Activated CD4-positive, alpha-beta T cell treated with anti-CD3 and anti-CD28 coated beads, Interleukin-2, amount 10 ng/mL, durations not matched to agents 24 days and 14 days (primary cell): ENCODE data around the gene ANKRD11. TPM values are rescaled to one million over a fixed set of nuclear protein-coding genes. Genes with fewer than 3 reads are reported as not detected.

ENCODE experiments used
- DNase-seq: peaks from one replicate; pipeline ENCODE4 v3.0.0; 2022
- H3K27ac Mint-ChIP-seq: one replicate; pipeline ENCODE4 v1.8.0; 2022; ENCODE audit warnings: mild to moderate bottlenecking, mixed read lengths
- H3K27me3 Mint-ChIP-seq: one replicate; pipeline ENCODE4 v1.8.0; 2022; ENCODE audit warnings: mixed read lengths
- H3K36me3 Mint-ChIP-seq: one replicate; pipeline ENCODE4 v1.8.0; 2022; ENCODE audit warnings: low read depth, mild to moderate bottlenecking, mixed read lengths
- H3K4me1 Mint-ChIP-seq: one replicate; pipeline ENCODE4 v1.8.0; 2021; ENCODE audit warnings: mixed read lengths
- H3K4me3 Mint-ChIP-seq: one replicate; pipeline ENCODE4 v1.8.0; 2022; ENCODE audit warnings: mild to moderate bottlenecking, moderate library complexity, mixed read lengths
- H3K9me3 Mint-ChIP-seq: one replicate; pipeline ENCODE4 v1.8.0; 2021; ENCODE audit warnings: mixed read lengths
- intact Hi-C: fragments of 100-400 bp; cut with micrococcal nuclease; formaldehyde crosslinking; loops from one replicate; pipeline ENCODE4 v1.15.1; 2023
- total RNA-seq: library from RNA; stranded (reverse); gene quantifications from 2 replicates; pipeline ENCODE4 v1.2.3, GENCODE V29; 2022

The ANKRD11 gene
- total RNA-seq, 1 donor from 2014 or later, result 152 TPM

DNA sequence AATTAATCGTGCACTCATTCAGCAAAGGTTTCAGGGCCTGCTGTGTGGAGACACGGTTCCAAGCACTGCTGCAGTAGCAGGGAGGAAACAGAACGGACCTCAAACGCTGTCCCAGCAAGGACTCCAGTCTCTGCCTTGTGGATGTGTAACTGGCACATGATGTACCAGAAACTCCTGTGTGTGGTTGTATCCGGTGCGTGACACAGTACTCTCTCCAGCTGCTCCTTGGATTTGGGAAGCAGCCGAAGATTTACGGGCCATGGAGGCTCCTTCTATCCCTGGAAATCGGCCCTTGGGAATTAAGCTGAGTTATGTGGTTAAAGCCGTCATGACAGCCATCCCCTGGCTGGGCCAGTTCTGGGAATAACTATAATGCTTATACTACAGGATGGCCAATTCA, 8.5 kb upstream of the ANKRD11 start:
- Mint-ChIP-seq H3K27ac (no peak overlapping the region), H3K9me3 (no peaks in the 10 kb centered on the region), H3K4me1 (peaks cover under 1% of the 10 kb centered on the region), H3K36me3 (no peaks in the 10 kb centered on the region), H3K27me3 (no peaks in the 10 kb centered on the region), H3K4me3 (no peak overlapping the region)
- DNase-seq, result no peak
- intact Hi-C loops, result no loop called here

DNA sequence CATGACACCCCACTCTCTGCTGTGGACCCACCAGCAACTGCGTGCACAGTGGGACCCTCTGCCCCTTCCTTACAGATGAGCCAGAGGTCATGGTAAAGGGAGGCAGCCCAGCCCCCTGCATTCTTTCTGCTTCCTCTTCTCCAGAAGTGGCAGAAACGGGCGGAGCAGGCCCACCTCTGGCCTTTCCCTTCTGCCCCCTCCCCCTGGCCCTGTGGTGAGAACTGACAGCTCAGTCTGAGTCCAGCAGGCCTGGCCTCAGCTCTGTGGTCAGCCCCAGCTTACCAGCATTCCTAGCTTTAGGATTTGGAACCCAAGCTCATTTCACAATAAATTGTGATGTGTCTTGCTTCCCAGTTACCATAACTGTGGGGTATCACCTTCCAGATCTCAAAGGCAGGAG, 4.8 kb upstream of the ANKRD11 start:
- H3K27ac Mint-ChIP-seq, result no peak overlapping the region
- DNase-seq, result no peak
- no peaks in the 10 kb centered on the region for H3K9me3 Mint-ChIP-seq
- H3K4me1 Mint-ChIP-seq, result peaks cover 16% of the 10 kb centered on the region
- intact Hi-C loops, result no loop called here
- H3K27me3 Mint-ChIP-seq, result no peaks in the 10 kb centered on the region
- H3K4me3 Mint-ChIP-seq, result no peak overlapping the region
- no peaks in the 10 kb centered on the region for H3K36me3 Mint-ChIP-seq

DNA sequence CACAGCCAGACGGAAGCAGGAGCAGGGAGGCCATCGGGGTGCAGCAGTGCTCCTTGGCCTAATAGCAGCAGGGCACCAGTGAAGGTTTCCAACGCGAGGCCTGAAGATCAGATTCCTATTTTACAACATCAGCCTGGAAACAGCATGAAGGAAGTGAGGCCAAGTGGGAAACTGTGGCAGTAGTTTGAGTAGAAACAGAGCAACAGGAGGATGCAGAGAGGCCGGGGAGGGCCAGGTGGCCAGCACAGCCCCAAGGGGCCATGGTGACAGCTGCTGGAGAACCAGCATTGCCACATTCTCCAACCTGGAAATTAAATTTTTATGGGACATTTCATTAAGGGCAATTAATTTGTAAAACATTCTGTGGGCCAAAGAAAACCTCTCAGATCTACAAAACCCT, 3.4 kb upstream of the ANKRD11 start:
- Mint-ChIP-seq H3K27ac (no peak overlapping the region), H3K4me3 (no peak overlapping the region), H3K9me3 (no peaks in the 10 kb centered on the region), H3K36me3 (peaks cover 3% of the 10 kb centered on the region), H3K4me1 (peaks cover 21% of the 10 kb centered on the region), H3K27me3 (no peaks in the 10 kb centered on the region)
- intact Hi-C loops, result no loop called here
- no peak for DNase-seq

DNA sequence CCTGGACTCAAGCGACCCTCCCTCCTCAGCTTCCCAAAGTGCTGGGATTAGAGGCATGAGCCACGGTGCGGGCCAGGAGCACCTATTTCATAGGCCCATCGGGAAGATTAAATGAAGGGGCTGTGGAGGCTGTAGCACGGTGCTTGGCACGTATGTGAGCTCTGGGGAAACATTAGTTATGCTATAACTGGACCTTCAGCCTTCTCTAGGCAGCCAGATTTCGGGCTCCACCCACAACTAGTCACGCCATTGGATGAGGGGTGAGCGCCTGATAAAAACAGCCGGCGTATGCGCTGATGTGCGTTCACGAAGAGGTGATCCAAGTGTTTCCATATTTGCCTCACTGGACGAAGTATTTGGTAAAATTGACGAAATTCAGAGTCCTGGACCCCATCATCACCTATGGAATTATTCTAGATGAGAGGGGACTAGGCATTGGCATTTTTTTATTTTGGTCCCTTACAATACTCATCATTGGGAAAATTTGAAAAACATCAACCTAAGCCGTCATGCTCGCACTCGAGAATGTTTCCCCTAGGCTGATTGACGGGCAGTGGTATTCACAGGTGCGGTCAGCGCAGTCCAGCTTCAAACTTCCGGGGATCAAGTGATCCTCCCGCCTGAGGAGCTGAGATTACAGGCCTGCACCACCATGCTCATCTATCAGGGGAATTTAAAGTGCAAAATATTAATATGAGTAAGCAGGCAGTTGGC, 1.8 kb upstream of the ANKRD11 start:
- peaks cover 28% of the 10 kb centered on the region for H3K4me1 Mint-ChIP-seq
- H3K9me3 Mint-ChIP-seq, result no peaks in the 10 kb centered on the region
- no peaks in the 10 kb centered on the region for H3K27me3 Mint-ChIP-seq
- peak overlapping the region; percentile 96 for H3K27ac Mint-ChIP-seq
- peak overlapping the region; percentile 94 for H3K4me3 Mint-ChIP-seq
- DNase-seq, result no peak
- peaks cover 7% of the 10 kb centered on the region for H3K36me3 Mint-ChIP-seq
- intact Hi-C loops, result no loop called here

DNA sequence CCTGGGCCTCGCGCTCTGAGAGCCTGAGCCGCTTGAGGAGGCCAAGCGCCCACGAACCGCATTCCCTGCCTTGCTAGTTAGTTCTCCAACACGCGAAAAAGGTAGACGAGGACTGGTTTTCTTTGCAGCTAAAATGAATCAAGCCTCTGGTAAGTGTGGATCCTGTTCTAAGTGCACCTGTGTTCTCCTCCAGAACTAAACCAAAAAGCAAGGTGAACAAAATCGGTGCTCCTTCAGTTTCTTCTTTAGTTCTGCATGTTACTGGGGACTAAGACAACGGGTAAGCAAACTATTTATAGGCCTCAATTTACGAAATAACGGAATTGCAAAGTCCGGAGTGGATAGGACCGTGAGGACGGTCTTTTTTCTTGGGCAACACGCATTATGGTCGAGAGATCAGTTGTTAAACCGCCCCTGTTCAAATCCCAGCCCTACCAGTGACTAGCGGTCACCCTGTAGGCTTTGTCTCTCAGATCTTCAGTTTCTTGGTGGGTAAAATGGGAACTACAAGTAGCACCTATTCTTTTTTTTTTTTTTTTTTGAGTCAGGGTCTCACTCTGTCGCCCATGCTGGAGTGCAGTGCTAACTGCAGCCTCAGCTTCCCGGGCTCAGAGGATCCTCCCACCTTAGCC, 993 bp upstream of the ANKRD11 start:
- peak; percentile 67 for DNase-seq
- Mint-ChIP-seq H3K4me3 (peak overlapping the region; percentile 94), H3K27me3 (no peaks in the 10 kb centered on the region), H3K36me3 (peaks cover 10% of the 10 kb centered on the region), H3K9me3 (no peaks in the 10 kb centered on the region), H3K27ac (peak overlapping the region; percentile 96), H3K4me1 (peaks cover 33% of the 10 kb centered on the region)
- intact Hi-C loops, result no loop called here

DNA sequence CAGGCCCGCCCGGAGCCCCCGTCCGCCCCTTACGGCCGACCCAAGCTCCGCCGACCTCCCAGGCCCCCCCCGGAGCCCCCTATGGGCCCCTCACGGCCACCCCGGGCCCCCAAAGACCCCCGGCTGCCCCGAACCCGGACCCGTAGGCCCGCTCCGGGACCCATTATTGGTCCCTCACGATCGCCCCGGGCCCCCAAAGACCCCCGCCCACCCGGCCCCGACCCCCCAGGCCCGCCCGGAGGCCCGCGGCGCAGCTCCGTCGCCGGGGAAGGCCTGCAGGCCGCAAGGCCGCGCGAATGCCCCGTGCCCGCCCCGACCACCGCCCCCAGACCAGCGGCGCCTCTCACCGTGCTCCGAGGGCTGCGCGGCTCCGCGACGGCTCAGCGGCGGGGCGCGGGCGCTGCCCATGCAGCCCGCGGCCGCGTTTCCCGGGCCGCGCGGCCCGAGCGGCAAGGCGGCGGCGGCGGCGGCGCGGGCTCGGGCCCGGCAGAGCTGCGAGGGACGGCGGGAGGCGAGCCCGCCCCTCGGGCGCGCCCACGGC, 393 bp downstream of the ANKRD11 start:
- Mint-ChIP-seq H3K4me1 (peaks cover 46% of the 10 kb centered on the region), H3K27me3 (no peaks in the 10 kb centered on the region), H3K4me3 (no peak overlapping the region), H3K36me3 (peaks cover 10% of the 10 kb centered on the region), H3K9me3 (no peaks in the 10 kb centered on the region), H3K27ac (no peak overlapping the region)
- no peak for DNase-seq
- intact Hi-C loops, result loop anchor here (1.0 to 5.0 kb wide), 6 partner anchors 18 to 249 kb away; partner anchors contain the start of genes RPL13 and SPG7

DNA sequence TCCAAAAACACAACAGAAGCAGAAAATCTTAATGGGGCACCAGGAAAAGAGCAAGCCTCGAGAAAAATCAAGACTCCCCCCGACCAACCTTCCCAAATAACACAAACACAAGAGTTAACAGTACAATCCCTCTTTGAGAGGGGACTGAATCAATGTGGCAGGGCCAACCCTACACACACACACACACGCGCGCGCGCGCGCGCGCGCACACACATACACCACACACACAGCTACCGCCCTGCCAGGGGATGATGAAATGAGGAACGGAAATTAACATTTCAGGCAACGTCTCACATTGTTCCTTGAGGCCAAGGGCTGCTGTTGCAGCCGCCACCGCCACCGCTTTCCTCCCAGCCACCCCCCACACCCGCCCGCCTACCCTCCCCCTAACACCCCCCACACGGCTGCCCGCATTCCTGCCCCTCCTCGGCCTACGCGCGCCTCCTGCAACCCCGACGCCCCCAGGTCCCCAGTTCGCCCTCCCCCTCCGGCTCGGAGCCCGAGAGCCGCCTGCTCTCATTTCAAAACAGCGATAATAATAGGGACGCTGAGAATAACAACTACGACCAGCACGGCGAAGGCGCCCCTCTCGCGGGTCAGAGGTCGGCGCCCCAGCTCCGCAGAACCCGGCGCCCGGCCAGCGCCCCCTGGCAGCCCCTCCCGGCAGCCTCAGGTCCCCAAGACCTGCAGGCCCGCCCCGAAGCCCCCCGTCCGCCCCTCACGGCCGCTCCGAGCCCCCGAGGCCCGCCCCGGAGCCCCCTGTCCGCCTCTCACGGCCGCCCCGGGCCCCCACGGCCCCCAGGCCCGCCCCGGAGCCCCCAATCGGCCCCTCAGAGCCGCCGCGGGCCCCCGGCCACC, 1.1 kb downstream of the ANKRD11 start:
- intact Hi-C loops, result loop anchor here (2.0 to 5.0 kb wide), 2 partner anchors 66 to 157 kb away; no protein-coding TSS in a partner anchor
- peak; percentile 94 for DNase-seq
- H3K9me3 Mint-ChIP-seq, result no peaks in the 10 kb centered on the region
- peaks cover 10% of the 10 kb centered on the region for H3K36me3 Mint-ChIP-seq
- peak overlapping the region; percentile 86 for H3K27ac Mint-ChIP-seq
- peak overlapping the region; percentile 88 for H3K4me3 Mint-ChIP-seq
- peaks cover 53% of the 10 kb centered on the region for H3K4me1 Mint-ChIP-seq
- H3K27me3 Mint-ChIP-seq, result no peaks in the 10 kb centered on the region

DNA sequence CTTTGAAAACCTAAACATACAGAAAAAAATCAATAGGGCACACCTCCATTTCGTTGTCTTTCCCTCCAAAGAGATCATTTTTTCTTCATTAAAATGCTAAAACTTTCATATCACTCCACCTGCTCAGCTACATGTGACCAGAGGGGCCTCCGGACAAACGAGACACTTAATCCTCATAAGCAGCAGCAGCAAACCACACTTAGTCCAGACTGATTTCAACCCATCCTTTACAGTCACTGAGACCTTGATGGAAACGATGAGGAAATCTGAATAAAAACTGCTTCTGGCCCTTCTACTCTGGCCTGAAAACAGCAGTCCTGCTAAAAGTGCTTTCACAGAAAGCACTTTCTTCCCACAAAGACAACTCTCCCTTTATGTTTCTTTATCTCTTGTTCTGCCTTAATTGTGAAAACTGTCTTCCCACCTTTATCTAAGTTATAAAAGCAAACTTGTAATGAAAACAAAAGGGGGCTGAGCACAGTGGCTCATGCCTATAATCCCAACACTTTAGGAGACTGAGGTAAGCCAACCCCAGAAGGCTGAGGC, 4.6 kb downstream of the ANKRD11 start:
- DNase-seq, result no peak
- H3K27me3 Mint-ChIP-seq, result no peaks in the 10 kb centered on the region
- intact Hi-C loops, result loop anchor here (2.0 to 5.0 kb wide), 3 partner anchors 45 to 153 kb away; no protein-coding TSS in a partner anchor
- peaks cover 67% of the 10 kb centered on the region for H3K4me1 Mint-ChIP-seq
- H3K9me3 Mint-ChIP-seq, result no peaks in the 10 kb centered on the region
- H3K27ac Mint-ChIP-seq, result peak overlapping the region; percentile 90
- H3K4me3 Mint-ChIP-seq, result peak overlapping the region; percentile 78
- H3K36me3 Mint-ChIP-seq, result peaks cover 31% of the 10 kb centered on the region

DNA sequence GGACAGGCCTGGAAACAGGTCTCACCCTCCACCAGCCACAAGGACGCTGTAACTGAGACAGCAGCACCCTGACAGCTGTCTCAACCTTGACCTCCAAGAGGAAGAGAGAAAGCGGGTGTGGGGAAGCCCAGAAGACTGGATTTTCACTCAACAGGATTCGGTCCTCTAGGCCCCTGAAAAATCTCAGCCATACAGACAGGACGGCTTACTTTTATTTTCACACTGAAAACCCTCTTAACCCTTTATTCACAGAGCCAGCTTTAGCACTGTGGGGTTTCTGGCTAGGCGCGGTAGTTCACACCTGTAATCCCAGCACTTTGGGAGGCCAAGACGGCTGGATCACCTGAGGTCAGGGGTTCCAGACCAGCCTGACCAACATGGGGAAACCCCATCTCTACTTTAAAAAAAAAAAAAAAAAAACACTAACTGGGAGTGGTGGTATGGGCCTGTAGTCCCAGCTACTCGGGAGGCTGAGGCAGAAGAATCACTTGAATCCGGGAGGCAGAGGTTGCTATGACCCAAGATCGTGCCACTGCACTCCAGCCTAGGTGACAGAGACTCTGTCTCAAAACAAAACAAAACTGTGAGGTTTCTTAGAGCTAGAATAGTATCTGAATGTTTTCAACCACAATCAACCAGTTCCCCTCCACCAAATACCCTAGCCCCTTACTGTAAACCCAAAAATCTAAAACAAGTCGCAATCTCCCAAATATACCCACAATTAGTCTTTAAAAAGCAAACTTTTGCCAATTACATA, 5.3 kb downstream of the ANKRD11 start:
- Mint-ChIP-seq H3K9me3 (no peaks in the 10 kb centered on the region), H3K36me3 (peaks cover 34% of the 10 kb centered on the region), H3K4me1 (peaks cover 71% of the 10 kb centered on the region), H3K4me3 (peak overlapping the region; percentile 78), H3K27ac (peak overlapping the region; percentile 90), H3K27me3 (no peaks in the 10 kb centered on the region)
- intact Hi-C loops, result loop anchor here (2.0 to 5.0 kb wide), 3 partner anchors 44 to 153 kb away; no protein-coding TSS in a partner anchor
- peak; percentile 78 for DNase-seq

DNA sequence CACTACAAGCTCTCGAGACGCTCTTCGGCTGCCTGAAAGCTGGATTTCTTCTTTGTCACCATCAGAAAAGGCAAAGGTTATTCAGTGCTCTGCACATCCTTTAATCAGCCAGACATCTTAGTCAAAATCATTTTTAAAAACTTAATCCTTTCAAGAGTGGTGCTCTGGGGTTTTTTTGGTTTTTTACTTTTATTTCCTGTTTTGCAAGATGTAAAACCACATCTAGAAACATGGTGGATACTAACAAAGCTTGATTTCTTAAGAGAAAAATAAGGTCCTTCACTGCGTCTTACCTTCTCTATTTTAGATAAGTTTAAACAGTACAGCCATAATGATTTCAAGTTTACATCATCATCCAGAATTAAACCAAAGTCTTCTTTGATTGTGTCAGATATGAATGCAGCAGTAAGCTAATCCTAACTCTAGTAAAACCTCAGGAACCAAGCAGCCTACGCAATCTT, 6.3 kb downstream of the ANKRD11 start:
- Mint-ChIP-seq H3K4me3 (peak overlapping the region; percentile 78), H3K9me3 (no peaks in the 10 kb centered on the region), H3K27ac (peak overlapping the region; percentile 90), H3K4me1 (peaks cover 72% of the 10 kb centered on the region), H3K36me3 (peaks cover 33% of the 10 kb centered on the region), H3K27me3 (no peaks in the 10 kb centered on the region)
- intact Hi-C loops, result loop anchor here (2.0 kb wide), 2 partner anchors 43 to 75 kb away; no protein-coding TSS in a partner anchor
- peak; percentile 72 for DNase-seq

DNA sequence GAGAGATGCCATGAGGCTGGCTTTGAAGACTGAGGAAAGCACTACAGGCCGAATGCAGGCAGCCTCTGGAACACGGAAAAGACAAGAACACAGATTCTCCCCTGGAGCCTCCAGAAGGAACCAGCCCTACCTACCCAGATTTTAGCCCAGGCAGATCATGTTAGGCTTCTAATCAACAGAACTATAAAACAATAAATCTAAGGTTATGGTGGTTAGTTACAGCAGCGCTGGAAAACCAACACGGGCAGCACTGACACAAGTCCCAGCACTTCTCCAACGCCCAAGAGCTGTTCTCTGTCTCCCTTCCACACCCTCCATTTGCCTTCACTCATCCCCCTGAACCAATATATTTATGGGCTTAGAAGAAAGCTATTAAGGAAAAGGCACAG, 7.5 kb downstream of the ANKRD11 start:
- peak overlapping the region; percentile 62 for H3K4me3 Mint-ChIP-seq
- H3K9me3 Mint-ChIP-seq, result no peaks in the 10 kb centered on the region
- H3K27me3 Mint-ChIP-seq, result no peaks in the 10 kb centered on the region
- H3K4me1 Mint-ChIP-seq, result peaks cover 74% of the 10 kb centered on the region
- peak overlapping the region; percentile 70 for H3K27ac Mint-ChIP-seq
- intact Hi-C loops, result no loop called here
- peaks cover 28% of the 10 kb centered on the region for H3K36me3 Mint-ChIP-seq
- no peak for DNase-seq

DNA sequence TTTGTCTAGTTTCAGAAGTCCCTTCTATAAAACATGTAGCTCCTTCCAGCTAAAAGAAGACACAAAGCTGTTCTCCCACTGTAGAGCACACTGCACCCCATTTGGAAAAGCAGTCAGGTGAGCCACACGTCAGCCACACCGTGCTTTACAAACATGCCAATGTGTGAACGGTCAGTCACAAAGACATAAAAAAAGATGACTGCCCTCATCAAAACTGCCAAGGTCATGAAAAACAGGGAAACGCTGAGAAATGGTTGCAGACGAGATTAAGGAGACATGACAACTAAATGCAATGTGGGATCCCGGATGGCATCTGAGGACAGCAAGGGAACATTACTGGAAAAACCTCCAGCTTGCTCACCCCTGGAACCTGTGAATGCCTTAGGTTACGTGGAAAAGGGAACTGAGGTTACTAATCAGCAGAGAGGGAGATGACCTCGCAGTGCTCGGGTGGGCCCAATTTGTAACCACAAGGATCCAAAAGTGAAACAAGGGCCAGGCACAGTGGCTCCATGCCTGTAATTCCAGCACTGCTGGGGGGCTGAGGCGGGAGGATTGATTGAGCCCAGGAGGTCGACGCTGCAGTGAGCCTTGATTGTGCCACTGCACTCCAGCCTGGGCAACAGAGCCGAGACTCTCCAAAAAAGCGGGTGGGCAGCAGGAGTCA, 8.1 kb downstream of the ANKRD11 start:
- no peak for DNase-seq
- Mint-ChIP-seq H3K4me3 (peak overlapping the region; percentile 62), H3K27me3 (no peaks in the 10 kb centered on the region), H3K9me3 (no peaks in the 10 kb centered on the region), H3K4me1 (peaks cover 75% of the 10 kb centered on the region), H3K27ac (peak overlapping the region; percentile 70), H3K36me3 (peaks cover 27% of the 10 kb centered on the region)
- intact Hi-C loops, result no loop called here
